Measurements from ENCODE around the gene LY6G5C. TPM values are rescaled to one million over a fixed set of nuclear protein-coding genes. Genes with fewer than 3 reads are reported as not detected.

The LY6G5C gene
- total RNA-seq, 1 donor from 2014 or later: 0.72 TPM

DNA sequence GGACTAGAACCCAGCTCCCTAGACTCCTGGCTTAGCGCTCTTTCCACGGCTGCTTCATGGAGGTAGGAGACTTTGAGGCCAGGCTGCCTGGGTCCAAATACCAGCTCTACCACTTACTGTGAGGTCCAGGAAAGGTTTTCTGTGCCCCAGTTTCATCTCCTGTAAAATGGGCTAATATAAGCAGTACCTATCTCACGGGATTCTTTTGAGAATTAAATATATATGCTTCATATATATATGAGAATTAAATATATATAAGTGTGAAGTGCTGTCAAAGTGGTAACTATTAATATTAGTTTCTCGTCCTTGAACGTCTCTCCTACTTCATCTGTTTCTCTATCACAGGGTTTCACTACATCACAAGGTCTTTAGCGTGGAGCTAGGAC lies 10.2 kb upstream of the LY6G5C start:
- ATAC-seq: no peak

DNA sequence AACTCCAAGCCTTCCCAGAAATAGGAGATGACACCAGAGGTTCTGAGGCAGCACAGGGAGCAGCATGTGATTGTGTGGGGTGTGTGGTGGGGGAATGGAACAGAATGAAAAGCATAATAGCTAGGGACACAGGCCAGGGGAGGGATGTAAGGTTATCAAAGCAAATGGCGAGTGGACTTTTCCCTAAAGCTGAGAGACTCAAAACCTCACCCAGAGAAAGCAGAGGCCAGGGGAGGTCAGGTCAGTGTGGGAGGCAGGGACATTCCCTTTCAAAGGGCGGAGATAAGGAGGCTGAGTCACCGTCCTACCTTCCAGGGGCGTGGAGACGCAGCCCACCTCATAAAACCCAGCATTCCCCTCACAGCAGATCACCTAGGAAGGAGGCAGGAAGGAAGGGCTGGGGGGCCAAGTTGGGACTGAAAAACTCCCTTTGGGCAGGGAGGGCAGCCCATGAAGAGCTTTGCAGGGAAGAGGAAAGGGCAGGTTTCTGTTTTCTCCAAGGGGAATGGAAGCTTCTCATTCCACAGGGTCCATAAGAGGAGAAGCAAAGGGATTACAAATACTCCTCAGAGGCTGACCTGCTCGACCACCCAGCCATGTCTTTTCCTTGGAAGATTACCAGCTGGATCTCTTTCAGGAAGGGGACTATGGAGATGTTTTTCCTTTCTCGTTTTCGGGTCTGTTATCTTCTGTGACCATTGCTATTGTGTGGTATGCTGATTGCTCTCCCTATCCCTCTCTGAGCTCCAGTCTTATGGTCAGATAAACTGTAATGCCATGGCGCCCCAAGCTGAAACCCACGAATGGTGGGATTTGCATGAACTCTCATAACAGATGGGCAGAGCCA lies 9.6 kb upstream of the LY6G5C start:
- ATAC-seq: no peak

DNA sequence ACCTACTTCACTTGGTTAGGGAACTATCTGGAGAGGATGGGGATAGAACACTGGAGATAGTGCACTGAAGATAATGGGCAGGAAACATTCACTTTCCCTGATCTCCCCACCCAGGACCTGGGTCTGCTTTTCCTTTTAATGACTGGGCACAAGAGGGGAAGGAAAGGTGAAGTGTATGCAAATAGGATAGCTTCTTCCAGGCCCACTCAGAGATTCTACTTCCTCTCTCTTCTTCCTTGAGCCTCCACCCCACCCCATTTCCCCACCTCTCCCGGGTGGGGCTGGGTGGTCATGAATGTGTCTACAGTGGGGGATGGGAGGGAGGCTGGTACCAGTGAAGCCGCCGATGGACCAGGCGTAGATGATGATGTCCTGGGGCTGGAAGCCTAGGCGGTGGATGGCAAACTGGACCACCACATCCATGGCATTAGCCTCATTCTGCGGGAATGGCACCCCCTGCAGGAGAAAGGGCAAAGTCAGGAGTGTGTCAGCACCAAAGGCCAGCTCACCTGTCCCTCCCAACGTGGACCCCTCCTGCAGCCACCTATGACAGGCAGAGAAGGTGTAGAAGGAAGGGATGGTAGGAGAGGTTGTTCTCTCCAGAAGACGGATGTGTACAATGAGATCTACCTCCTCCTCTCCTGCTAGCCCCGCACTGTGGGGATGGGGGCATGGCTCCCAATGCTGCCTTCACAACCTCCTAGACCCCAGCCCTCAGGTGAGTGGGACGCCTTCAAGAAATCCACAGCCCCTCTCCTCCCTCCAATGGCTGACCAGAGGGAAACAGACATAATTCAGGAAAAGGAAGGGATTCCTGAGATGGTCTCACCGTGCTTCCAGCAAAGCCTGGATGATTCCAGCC lies 8.6 kb upstream of the LY6G5C start:
- ATAC-seq: no peak

DNA sequence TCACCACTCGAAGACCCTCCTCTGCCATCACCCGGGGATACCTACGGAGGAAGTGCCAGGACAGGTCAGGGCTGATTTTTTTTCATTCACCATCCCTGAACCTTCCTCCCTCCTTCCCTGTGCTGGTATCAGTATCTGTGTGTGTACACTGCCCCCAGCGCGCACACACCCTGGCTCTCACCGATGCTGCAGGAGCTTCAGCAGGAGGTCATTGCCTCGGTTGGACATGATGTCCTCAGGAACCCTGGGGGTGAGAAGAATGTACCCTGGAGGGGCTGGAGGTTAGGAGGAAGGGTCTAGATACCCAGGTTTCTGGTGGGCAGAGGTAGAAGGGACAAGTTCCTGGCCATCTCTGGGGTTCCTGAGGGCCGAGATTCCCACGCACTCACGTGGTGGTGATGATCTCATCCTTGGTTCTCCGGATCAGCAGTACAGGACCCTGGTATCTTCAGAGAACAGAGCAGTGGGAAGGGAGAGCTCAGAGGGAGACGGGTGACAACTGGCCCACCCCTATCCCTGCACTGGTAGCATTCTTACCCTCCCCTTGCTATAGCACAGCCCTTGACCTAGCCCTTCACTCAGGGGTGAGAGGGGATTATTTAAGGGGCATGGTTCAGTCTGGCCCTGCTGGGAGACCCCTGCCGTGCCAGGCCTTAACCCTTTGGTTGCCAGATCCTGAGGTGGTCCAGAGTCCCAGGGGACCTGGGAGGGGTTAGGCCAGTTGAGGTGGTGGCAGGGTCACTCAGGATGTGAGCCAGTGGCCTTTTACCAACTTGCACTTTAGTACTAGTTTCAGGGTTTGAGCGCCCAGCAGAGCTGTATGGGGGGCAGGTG lies 7.2 kb upstream of the LY6G5C start:
- no peak for ATAC-seq

DNA sequence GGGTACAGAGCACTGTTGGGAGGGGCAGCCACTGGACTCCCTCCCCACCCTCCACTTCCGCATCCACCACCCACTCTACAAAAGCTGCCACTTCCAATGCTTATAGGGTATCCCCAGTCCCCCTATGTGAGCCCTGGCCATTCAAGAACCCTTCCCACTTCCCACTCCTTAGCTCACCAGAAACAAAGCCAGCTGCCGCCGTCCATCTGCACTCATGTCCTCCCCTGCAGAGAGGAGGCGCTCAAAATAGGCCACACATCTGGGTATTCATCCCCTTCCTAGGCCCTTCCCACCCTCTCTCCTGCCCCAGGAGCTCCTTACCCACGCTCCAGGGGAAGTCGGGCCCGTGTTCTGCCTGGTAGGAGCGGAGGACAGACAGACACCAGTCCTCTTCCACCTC lies 6.5 kb upstream of the LY6G5C start:
- ATAC-seq: no peak

DNA sequence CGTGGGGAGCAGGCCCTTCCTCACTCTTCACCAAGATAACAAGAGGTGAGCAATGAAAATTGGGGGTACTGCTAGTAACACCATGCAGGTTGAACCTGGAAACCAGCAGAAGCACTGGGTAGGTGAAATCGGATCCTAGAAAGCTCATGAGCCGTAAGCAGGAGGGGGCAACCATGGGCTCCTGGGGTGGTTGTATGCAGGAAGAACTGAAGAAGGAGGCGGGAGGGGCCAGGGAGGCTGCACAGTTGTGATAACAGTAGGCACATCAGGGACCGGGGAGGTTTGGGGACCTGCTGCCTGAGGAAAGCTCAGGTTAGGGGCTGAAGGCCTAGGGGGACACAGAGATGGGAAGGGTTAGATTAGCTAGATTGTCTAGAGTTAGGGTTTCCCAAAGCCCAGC lies 5.6 kb upstream of the LY6G5C start:
- no peak for ATAC-seq

DNA sequence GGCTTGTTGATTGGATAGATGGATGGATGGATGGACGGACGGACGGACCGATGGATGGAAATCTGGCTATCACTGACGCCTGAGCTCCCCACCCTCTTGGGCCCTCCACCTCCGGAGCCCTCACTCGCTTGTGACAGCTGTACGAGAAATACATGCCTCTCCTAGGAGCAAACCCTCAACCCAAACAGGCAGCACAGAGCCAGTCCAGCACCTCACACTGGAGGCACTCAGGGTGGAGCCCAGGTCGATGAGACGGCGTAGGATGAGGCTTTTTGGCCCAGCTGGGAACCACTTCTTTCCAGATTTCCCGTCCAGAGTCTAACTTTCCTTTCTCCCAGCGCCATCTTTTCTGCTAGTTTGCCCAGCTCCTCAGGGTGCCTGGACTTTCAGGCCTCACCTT lies 2.7 kb upstream of the LY6G5C start:
- no peak for ATAC-seq

DNA sequence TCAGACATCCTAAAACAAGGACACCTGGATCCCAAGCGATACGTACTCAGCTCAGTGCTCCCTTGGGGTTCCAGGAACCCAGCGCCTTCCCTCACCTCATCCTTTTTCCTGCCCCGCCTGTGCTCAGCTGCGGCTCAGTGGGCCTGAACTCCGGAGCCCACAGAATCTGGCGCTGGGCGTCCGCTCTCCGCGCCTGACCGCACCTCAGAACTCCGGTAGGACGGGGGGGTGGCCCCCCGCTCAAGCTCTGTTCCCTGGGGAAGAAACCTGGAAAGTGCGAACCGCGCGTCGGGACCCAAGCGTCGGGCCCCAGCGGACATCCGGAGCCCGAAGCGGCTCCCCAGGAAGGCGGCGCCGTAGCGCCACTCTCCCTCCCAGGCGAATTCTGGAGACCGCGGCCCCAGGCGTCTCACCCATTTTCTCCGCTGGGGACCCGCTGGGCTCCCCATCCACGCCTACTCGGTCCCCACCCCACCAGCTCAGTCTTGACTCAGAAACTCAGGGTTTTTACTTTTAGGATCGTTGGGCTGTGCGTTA lies 336 bp upstream of the LY6G5C start:
- peak; percentile 39 for ATAC-seq

DNA sequence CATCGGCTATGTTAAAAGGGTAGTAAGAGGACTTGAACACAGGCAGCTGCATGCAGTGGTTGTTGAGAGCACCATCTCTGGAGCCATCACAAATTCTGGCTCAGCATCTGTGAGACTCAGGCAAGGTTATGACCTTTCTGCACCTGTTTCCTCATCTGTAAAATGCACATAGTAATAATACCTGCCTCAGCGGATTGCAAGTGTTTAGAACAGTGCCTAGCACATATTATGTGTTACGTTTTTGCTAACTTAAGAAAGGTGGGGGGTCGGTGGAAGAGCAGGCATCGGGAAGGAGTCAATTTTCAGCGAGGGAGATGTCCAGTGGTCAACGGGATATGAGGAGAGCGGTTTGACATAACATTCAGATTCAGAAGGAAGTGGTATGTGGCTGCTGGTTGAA lies 2.9 kb downstream of the LY6G5C start:
- no peak for ATAC-seq

DNA sequence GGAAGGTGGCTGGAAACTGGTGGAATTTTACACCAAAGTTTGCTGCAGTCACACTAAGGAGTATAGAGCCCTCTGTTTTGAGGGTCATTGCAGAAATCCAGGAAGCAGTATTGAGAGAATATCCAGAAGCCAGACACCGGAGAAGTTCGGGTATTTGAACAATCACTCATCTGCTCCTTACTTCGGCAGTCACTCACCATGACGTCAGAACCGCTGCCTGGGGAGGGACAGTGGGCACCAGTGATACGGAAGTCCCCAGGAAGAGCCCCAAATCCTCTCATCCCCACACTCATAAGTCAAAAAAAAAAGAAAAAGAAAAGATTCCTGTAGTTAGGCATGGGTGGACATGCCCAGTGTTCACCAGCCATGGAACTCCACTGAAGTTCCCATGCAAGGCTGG lies 4.0 kb downstream of the LY6G5C start:
- ATAC-seq: no peak

DNA sequence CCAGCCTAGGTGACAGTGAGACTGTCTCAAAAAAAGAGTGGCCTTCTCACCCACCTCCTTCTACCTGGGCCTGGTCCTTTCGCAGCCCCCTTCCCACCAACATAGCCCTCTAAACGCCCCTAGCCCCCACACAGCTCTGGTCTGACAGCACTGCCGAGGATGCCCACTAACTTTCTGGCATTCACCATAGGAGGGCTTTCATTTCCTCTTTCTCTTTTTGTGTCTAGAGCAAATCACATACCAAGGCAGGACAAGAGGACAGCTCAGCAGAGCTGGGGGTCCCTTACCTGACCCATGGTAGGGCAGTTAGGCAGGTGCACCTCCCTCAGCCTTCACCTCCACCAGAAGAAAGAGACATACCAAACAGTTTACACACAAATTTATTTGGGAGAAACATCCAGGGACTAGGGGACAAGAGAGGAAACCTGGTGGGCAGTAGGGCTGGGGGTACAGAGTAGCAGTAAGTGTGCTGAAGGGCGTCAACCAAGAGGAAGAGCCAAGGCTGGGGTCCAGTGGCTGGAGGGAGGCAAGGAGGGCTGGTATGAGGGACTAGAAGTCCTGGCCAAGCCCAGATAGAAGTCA lies 4.5 kb downstream of the LY6G5C start:
- ATAC-seq: no peak

DNA sequence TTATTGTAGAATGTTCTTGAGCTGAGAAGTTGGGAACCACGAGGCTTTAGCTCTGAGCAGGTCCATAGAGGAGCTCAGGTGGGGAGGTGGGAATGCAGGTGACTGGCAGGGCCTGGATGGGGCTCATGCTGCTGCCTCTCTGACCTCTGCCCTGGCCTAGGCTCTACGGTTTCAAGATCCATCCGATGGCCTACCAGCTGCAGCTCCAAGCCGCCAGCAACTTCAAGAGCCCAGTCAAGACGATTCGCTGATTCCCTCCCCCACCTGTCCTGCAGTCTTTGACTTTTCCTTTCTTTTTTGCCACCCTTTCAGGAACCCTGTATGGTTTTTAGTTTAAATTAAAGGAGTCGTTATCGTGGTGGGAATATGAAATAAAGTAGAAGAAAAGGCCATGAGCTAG lies 11.2 kb downstream of the LY6G5C start, which contains the start of gene LY6G5B:
LY6G5B (plus strand) TSS at position 301 of the 400 bp plus-strand sequence. CDS start 975 bp downstream, outside the sequence.
- ATAC-seq: no peak

DNA sequence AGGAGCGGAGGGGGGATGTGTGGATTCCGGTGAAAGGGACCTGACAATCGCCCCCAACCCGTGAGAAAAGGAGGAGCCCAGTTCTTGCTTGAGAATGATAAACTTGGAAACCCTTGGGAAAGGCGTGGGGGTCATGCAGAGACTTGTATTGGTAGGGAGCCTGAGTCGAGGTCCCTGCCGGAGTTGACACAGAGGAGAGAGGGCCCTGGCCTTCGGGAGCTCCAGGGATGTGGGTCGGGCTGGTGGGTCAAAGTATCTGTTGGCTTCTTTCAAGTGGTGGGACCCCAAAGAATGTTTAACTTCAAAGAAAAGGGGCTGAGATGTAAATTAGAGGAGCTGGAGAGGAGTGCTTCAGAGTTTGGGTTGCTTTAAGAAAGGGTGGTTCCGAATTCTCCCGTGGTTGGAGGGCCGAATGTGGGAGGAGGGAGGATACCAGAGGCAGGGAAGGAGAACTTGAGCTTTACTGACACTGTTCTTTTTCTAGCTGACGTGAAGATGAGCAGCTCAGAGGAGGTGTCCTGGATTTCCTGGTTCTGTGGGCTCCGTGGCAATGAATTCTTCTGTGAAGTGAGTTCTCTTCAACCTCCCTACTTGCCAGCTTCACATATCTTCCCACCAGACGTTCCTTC lies 14.4 kb downstream of the LY6G5C start:
- no peak for ATAC-seq

DNA sequence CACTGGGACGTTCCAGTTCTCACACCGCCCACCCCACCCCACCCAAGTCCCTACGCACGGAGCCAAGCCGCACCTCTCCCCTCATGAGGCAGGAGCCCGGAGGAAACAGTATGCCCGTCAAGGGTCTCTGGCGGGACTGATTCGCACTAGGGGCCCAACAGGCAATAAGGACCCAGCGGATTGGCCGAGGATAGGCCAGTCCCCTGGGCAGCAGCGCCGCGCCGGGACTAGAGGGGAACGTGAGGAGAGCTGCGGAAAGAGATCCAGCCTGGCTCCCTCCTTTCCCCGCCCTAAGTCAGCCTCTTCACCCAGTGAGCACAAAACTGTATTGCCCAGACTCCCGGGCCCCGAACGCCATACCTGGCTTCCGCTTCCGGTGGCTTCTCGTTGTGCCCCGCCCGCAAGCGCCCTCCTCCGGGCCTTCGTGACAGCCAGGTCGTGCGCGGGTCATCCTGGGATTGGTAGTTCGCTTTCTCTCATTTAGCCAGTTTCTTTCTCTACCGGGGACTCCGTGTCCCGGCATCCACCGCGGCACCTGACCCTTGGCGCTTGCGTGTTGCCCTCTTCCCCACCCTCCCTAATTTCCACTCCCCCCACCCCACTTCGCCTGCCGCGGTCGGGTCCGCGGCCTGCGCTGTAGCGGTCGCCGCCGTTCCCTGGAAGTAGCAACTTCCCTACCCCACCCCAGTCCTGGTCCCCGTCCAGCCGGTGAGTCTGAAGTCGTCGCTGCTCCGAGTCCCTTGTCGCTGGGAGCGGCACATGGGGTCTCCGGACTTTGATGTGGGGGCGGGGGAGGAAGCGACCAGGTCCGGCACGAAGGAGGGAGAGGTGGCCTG lies 15.1 kb downstream of the LY6G5C start, which contains the start of gene CSNK2B:
CSNK2B (plus strand) TSS at position 580 of the 836 bp plus-strand sequence. CDS start 752 bp downstream, outside the sequence.
- peak; percentile 86 for ATAC-seq

DNA sequence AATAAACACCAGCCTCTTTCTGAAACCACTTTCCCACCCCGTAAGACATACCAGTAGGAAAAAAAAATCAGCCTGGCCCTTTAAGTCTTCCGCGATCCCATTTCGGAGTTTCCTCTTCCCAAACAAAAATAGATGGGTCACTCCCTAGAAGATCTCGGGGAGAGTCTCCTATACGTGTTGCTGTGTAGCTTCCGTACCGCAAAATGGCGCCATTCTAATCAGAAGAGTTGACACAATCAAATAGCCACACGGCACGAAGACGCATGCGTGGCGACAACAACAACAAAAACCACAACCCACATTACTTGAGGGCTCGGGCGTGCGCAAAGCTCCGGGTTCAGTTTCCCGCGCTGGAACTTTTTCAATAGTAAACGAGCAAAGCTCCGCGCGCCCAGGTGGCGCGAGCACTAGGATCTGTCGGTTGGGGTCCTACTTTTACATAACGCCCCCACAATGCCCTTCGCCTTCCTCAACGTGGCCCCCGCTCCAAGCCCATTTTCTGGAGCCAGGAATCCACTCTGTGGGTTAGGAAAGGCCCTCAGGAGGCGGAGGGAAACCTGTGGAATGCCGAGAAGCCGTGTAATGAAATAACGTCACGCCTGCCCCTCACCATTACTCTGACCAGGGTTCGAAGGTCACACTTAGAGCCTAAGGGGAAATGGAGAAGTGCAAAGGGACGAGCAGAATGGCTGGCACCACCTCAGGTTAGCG lies 15.9 kb downstream of the LY6G5C start, which contains the start of gene GPANK1:
GPANK1 (minus strand) TSS at position 208 of the 711 bp plus-strand sequence. CDS start 519 bp downstream, outside the sequence.
- peak; percentile 69 for ATAC-seq

DNA sequence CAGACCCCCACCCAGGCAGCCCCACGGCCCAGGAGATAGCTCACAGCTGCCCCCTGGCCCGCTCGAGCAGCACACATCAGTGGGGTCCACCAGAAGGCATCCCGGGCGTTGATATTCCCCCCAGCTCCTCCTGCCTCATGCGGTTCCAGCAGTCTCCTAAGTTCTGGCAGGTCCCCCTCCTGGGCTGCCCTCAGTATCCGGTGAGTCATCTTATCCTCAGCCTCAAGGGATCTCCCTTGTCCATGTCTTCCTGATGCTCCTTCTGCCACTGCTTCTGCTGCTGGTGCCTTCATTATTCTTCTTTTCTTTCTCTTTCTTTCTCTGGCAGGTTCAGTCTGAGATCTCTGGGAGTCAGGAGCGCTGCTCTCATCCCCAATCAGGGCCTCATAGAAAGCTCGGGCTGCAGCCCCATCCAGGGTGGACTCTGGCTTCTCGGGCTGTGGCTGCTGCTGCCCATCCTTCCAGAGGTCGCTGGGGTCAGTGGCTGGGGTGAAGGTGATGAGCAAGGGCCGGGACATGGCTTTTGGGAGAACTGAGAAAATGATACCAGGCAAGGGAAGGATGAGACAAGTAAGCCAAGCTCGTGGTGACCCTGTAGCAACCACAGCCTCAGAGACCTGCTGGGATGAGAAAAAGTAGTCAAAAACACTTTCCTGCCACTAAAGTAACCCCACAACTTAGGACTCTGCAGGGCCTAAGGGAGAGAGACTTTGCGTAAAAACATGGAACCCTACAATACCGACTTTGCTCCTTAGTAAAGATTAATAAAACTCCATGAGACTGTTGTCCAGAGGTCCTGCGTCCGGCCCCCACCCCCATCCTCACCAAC lies 16.7 kb downstream of the LY6G5C start:
- ATAC-seq: peak; percentile 4

DNA sequence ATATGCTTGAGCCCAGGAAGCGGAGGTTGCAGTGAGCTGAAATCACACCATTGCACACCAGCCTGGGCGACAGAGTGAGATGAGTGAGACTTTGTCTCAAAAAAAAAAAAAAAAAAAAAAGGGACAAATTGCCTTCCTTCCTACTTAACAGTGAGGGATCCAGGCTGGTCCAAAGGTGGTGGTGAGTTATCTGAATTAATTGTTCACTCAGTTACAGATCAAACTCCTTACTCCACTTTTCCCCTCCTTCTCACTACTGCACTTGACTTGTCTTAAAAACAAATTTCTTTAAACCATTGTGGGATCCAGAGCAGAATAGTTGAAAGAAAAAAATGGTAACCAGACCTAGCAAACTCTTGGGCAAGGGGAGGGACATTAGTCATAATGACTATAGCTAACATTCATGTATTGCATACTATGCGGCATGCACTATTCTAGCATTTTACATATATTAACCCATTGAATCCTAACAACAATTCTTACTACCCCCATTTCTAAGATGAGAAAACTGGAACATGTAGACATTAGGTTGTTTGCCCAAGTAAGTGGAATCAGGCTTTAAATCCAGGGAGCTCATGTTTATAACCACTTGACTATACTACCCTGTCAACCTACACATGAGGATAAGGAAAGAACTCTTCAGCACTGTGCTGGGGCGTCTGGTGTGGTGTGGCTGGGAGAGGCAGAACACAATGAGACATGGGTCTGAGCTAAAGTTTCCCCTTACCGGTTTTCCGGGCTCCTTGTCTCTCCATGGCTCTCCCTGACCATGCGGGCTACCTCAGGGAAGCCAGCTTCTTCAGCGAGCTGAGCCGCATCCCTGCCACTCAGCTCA lies 17.5 kb downstream of the LY6G5C start:
- ATAC-seq: no peak
